Esophagus mucosa (tissue), 1 donor: ENCODE measurements around the gene CS. TPM values are rescaled to one million over a fixed set of nuclear protein-coding genes. Genes with fewer than 3 reads are reported as not detected.
"Not testable (repeated sequence)": the region's sequence is repeated elsewhere in the genome, so short reads cannot be mapped to it uniquely, and the experiment has no call there.

ENCODE experiments used
- ATAC-seq: fragments of 200-7000 bp; cut with Tn5 transposase; one replicate; pipeline ENCODE4 v1.9.1; 2020
- total RNA-seq: library from RNA; stranded (reverse); gene quantifications from one replicate; pipeline ENCODE4 v1.2.4, GENCODE V29; 2023
- donor health status: DM: yes; HTN: yes; CAD: no.

CS gene
- total RNA-seq, 1 donor from 2014 or later: 215 TPM

GRCh38 chr12:56317675-56318074 lies 17.5 kb upstream of the CS start:
- ATAC-seq: no peak

DNA sequence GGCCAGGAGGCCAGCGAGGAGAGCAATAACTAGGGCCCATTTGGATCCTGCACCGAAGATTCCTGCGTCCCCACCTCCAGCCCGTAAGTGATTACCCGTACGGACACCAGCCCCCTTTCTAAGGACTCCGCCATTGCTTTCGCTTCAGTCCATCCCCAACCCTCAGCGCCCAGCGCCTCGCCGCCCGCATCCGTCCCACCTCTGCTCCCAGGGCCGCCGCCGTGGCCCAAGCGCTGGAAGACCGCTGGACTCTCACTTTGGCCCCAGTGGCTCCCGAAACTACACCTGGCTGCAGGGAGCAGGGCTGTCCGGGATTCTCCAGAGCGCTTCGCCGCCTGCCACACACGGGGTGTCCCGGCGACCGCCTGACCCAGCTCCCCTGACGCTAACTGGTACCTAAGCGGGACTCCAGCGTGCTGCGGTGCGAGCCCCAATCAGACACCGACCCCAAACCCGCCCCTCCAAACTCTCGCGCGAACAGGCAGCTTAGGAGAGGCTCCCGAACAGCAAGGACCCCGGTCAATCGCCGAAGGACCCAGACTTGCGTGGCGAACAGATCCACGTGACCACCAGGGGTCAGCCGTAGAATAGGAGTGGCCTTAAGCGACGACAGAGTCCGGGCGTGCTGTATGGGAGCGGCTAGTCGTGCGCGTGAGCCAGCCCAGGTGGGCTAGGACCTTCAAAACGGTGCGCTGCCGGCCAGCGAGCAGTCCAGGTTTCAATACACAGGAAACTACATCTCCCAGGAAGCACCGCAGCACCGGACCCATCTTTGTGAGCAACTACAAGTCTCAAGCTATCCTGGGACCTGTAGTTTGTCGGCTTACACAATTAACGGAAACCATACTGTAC lies 15.7 kb upstream of the CS start, which contains the start of gene CNPY2:
Gene CNPY2 (minus strand): TSS at position 367 of the 852 bp plus-strand sequence. CDS start 771 bp downstream, outside the sequence.
- peak; percentile 93 for ATAC-seq

- ATAC-seq: peak; percentile 31
These were observed 15.1 kb upstream of the CS start for GRCh38 chr12:56315249-56315621.

GRCh38 chr12:56311003-56311402 lies 10.9 kb upstream of the CS start:
- no peak for ATAC-seq

GRCh38 chr12:56308714-56309113 lies 8.6 kb upstream of the CS start:
- no peak for ATAC-seq

DNA sequence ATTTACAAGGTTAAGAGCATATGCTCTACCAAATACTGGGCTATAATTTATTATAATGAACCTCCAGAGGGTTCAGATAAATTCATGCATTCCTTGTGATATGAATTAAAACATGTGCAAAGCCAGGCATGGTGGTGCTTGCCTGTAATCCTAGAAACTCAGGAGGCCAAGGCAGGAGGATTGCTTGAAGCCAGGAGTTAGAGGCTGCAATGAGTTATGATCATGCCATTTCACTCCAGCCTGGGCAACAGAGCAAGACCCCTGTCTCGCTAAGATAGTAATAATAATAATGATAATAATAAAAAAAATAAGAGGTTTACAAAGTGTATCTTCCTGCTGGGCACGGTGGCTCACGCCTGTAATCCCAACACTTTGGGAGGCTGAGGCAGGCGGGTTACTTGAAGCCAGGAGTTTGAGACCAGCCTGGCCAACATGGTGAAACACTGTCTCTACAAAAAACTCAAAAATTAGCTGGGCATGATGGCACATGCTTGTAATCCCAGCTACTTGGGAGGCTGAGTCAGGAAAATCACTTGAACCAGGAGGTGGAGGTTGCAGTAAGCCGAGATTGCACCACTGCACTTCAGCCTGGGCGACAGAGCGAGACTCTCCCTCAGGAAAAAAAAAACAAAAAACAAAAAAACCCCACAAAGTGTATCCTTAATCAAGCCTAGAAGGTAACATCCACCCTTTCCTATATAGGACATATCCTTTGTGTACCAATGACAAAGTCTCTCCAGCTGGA lies 7.3 kb upstream of the CS start:
- no peak for ATAC-seq

GRCh38 chr12:56304872-56305590 lies 4.9 kb upstream of the CS start:
- no peak for ATAC-seq

- ATAC-seq: no peak
These were observed 4.1 kb upstream of the CS start for GRCh38 chr12:56304276-56304675.

DNA sequence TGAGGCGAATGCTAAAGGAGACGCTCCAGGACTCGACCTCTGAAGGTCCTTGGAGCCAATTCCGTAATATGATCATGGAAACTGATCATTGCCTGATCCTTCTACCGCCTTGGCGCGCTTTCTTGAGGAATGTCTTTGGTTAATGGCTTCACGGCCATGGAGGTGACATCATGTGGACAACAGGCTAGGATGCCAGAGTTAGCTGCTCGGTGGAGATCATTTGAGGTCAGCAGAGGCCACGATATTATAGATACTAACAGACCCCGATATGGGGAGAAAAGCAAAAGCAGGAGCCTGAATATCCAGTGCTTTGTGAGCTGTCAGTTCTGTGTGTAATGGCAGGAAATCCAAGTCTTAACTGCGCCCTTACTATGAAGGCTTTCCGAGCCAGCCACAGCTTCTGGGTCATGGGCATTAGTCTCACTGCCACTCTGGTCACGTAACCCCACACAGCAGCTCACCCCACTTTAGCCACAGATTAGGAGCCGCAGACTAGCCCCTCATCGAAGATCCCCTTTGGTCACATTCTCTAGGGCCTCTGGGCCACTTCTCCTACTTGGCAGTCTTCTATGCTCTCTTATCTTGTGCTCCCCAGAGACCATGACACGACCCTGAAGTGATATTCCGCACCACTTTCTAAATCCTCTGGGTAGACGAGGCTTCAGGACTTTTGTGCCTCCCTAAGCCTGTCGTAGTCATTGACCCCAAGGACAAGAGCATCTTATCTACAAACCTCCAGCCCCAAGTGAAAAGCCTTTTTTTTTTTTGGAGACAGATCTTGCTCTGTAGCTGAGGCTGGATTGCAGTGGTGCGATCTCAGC lies 724 bp upstream of the CS start:
- ATAC-seq: peak; percentile 1

- ATAC-seq: peak; percentile 44
These were observed 750 bp downstream of the CS start for GRCh38 chr12:56299308-56299852.

GRCh38 chr12:56298828-56299227 lies 1.3 kb downstream of the CS start:
- no peak for ATAC-seq

DNA sequence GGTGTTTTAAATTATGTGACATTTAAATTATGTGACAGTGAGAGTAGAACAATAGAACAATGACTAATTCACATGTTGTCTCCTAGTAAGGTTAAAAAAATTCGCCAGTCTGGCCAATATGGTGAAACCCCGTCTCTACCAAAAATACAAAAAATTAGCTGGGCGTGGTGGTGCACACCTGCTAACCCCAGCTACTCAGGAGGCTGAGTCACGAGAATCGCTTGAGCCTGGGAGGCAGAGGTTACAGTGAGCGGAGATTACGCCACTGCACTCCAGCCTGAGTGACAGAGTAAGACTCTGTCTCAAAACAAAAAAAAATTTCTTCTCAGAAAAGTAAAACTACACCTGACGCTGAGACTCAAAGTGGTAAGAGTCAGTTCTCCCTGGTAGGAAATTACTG lies 2.7 kb downstream of the CS start:
- ATAC-seq: no peak

DNA sequence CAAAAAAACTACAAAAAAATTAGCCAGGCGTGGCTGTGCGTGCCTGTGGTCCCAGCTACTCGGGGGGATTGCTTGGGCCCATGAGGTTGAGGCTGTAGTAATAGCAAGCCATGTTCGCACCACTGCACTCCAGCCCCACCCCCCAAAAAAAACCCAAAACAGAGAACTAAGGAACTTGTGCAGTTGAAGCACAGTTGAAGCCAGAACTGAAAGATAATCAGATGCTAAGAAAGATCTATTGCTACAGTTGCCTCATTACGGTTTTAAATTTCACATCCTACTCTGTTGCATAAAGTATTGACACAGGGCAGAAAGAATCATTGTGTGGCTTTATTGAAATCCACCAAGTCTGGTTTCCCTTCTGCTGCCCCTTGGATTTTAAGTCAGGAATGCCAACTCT lies 3.8 kb downstream of the CS start:
- no peak for ATAC-seq

- ATAC-seq: no peak
These were observed 6.3 kb downstream of the CS start for GRCh38 chr12:56293795-56294194.

DNA sequence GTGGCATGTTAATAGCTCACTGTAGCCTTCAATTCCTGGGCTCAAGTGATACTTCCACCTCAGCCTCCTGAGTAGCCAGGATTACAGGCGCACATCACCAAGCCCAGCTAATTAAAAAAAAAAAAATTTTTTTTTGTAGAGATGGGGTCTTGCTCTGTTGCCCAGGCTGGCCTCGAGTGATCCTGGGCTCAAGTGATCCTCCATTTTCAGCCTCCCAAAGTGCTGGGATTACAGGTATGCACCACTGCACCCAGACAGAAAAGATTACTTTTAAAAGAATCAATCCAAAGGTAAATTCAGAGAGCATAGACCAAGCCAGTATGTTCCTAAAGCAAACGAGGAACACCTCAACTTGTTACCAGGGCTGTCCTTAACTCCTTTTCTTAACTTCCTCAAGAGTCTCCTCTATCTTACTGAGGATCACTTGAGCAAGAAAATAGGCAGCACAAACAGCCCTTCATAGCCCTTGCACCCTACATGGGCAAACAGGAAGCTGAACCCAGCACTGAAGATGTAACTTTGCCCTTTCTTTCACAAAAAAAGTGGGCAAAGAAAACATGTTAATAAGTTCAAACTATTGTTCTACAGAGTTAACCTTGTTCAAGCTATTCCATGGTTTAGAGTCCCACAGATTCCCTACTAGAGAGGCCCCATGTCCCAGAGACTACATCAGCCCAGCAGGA lies 11.3 kb downstream of the CS start:
- no peak for ATAC-seq

DNA sequence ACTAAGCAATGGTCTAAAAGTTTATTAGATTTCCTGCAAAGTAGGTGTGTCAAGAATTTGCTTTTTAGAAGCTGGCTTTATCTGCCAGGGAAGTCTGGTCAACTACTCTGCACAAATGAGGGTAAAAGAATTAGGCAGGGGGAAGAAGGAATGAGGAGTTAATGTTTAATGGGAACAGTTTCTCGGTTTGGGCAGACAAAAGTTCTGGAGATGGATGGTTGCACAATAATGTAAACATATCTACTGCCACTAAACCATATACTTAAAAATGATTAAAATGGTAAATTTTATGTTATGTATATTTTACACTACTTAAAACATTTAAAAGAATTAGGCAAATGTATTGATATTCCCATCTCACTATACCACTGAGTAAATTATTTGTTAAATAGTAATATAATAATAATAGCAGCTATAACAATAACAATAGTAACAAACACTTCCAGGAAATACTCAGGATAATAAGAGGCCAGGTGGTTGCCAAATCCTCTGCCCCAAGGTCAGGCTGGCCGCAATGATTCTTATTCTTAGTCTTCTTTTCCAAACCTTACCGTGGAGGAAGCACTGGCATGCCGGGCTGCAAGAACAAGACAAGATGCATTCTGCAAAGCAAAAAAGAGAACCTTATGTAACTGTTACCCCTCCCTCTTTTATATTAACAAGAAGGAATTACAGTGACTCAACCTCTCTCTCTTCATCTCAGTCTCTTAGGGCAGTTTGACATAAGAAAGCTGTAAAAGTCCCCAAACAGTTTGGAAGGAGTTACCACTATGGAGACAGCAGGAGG lies 13.9 kb downstream of the CS start:
- ATAC-seq: no peak

- not testable (repeated sequence) for ATAC-seq
These were observed 15.9 kb downstream of the CS start for GRCh38 chr12:56284263-56284662.

GRCh38 chr12:56282579-56282978 lies 17.6 kb downstream of the CS start:
- ATAC-seq: no peak

- no peak for ATAC-seq
These were observed 18.1 kb downstream of the CS start for GRCh38 chr12:56282030-56282429.

- ATAC-seq: no peak
These were observed 19.3 kb downstream of the CS start for GRCh38 chr12:56280849-56281248.

DNA sequence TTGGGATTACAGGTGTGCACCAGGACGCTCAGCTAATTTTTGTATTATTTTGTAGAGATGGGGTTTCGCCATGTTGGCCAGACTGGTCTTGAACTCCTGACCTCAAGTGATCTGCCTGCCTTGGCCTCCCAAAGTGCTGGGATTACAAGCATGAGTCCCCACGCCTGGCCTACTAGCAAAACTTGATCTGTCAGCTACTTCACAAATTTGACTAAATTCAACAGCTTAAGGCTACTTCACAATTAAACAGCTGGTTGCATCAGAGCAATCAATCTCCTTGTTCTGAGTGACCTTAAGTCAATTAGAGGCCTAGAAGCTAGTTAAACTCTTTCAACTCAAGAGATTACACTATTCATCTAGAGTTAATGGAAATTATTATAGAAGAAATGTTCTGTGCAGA lies 21.2 kb downstream of the CS start:
- ATAC-seq: peak; percentile 62
